Suppressor macrophage (primary cell): ENCODE measurements around the gene TGFBR3L.
A peak's percentile ranks its signal among the peaks of the same experiment; 100 is the strongest.

Source experiments
- DNase-seq, 4 experiments: peaks; one replicate each; pipeline ENCODE4 v3.0.0-alpha.2; 2020 to 2022

Gene TGFBR3L

GRCh38 chr19:7904074-7905020, 10.3 kb upstream of the TGFBR3L start:
- peak; percentile 60 to 84 (median 72) for DNase-seq

- DNase-seq = no peak
Observed at GRCh38 chr19:7905268-7905667, 9.4 kb upstream of the TGFBR3L start.

DNA sequence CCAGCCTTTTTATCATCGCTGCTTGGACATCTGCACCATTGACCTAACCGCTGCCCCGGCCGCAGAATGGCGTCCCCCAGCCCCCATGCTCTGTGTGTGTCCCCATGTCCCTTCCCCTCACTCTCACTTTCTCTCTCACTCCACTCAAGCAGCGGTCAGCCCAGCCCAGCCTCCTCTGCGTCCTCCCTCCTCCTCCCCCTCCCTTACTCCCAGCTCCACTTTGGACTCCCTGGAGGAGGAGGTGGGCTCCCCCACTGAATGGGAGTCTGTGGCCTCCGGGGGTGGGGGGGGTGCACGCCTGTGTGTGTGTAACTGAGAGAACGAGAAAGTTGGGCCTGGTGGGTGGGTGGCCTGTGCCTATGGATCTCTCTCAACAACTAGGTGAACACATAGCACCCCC, 8.8 kb upstream of the TGFBR3L start:
- no peak for DNase-seq

GRCh38 chr19:7907122-7907521, 7.5 kb upstream of the TGFBR3L start:
- DNase-seq = no peak

GRCh38 chr19:7907544-7907943, 7.1 kb upstream of the TGFBR3L start:
- no peak for DNase-seq

DNA sequence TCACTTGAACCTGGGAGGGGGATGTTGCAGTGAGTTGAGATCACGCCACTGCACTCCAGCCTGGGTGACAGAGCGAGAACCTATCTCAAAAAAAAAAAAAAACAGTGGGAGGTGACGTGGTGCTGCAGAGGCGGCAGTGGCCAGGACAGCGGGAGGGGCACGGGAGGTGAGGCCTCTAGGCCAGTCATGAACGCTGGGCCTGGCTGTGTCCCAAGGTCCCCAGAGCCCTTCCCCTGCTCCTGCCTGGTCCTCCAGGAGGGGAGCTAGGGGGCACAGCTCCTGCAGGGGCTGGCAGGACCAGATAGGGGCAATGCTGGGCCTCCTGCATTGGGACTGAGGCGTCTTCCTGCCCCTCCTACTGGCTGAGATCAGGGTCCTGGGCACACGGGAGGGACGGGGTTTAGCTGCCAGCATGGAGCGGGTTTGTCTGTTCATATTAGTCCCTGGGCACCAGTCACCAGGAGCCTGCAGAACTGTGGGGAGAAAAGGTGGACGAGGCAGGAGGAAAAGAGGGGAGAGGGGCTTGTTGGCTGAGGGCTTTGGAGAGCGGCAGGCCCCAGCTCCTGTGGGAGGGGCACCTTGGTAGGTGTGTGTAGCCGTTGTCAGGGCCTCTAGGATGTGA, 6.4 kb upstream of the TGFBR3L start:
- DNase-seq = no peak

GRCh38 chr19:7908742-7909461, 5.7 kb upstream of the TGFBR3L start:
- DNase-seq = no peak

- DNase-seq = no peak
Observed at GRCh38 chr19:7909471-7910067, 5.1 kb upstream of the TGFBR3L start.

GRCh38 chr19:7910321-7911161, 4.1 kb upstream of the TGFBR3L start:
- no peak for DNase-seq

DNA sequence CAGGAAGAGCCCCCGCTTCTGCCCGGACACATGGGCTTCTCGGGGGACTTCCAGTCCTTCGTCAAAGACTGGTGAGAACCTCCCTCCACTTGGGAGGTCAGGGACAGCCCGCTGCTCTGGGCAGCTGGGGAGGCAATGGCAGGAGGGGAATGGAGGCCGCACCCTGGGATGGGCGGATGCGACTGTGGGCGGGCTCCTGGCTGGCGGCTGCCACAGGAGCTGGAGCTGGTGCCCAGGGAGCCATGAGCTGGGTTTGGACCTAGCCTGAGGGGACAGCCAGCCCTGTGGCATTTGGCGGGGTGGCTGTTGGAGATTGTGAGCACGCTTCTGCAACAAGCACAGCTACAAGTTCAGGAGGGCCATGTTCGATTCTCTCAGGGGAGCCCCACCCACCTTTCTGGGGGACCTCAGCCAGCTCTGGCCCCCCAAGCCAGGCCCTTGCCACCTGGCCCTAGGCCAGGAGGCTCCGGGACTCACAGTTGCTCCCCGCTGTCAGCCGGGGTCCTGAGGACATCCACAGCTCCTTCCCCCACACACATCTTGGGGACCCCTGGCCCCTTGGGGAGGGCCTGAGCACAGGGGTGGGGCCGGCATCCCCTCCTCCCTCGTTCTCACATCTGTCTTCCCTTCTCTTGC, 3.0 kb upstream of the TGFBR3L start:
- no peak for DNase-seq

DNA sequence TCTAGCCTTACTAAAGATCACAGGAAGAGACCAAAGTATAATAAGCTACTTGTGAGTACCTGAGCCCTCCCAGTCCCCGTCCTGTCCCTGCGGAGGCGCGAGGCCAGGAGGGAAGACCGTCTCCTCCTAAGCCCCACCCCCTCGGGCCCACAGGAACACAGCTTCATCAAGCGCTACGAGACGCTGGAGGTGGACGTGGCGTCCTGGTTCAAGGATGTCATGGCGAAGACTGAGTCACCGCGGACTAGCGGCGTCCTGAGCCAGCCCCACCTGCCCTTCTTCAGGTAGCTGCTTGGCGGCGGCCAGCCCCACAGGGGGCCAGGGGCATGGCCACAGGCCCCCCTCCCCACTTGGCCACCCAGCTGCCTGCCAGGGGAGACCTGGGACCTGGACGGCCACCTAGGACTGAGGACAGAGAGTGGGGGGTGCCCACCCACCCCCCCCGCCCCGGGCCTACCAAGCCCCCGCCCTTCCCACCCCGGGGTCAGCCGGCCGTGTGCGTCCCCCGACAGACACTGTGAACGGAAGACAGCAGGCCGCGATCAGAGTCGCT, 2.4 kb upstream of the TGFBR3L start:
- no peak for DNase-seq

- DNase-seq = no peak
Observed at GRCh38 chr19:7912697-7913564, 1.7 kb upstream of the TGFBR3L start.

- no peak for DNase-seq
Observed at GRCh38 chr19:7913652-7914051, 978 bp upstream of the TGFBR3L start.

DNA sequence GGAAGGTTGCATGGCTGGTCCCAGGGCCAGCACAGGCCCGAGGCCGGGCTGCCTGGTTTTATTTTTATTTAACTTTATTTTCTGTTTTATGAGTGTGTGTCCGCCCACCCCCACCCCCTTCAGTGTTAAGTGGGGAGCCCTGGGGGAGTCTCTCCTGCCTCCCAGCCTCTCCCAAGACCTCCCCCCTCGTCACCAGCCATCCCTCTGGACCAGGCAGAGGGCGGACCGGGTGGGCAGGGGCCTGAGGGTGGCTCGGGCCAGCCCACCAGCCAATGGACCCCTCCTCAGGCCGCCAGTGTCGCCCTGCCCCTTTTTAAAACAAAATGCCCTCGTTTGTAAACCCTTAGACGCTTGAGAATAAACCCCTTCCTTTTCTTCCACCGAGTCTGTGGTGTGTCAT, 531 bp upstream of the TGFBR3L start:
- DNase-seq = no peak

DNA sequence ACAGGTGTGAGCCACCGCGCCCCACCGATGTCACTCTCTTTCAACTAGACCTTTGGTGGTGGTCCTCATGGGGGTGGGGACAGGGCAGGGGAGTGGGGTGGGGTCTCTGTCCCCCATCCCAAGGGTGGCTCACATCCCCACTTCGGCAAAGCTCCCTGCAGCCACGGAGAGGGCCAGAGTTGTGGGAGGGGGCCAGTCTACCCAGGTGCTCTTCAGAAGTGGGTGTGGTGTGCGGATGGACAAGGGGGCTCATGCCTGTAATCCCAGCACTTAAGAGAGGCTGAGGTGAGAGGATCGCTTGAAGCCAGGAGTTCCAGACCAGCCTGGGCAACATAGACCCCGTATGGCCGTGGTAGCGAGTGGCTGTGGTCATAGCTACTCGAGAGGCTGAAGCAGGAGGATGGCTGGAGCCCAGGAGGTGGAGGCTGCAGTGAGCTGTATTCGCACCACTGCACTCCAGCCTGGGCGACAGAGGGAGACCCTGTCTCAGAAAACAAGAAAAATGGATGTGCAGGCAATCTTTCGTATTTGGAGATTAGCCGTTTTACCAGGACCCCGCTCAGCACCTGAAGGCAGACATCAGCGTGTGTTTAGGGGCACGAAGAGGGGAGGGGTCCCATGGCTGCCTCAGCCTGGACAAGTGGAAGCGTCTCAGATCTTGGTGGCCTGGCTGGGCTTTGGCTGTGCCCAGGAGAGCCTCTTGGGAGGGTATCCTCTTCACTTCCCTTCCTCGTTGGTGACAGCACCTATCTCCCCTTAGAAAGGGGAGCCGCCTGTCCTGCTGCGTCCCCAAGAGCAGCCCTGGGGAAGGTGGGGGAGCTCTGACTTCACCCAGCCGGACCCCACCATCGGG, 846 bp downstream of the TGFBR3L start:
- no peak for DNase-seq

DNA sequence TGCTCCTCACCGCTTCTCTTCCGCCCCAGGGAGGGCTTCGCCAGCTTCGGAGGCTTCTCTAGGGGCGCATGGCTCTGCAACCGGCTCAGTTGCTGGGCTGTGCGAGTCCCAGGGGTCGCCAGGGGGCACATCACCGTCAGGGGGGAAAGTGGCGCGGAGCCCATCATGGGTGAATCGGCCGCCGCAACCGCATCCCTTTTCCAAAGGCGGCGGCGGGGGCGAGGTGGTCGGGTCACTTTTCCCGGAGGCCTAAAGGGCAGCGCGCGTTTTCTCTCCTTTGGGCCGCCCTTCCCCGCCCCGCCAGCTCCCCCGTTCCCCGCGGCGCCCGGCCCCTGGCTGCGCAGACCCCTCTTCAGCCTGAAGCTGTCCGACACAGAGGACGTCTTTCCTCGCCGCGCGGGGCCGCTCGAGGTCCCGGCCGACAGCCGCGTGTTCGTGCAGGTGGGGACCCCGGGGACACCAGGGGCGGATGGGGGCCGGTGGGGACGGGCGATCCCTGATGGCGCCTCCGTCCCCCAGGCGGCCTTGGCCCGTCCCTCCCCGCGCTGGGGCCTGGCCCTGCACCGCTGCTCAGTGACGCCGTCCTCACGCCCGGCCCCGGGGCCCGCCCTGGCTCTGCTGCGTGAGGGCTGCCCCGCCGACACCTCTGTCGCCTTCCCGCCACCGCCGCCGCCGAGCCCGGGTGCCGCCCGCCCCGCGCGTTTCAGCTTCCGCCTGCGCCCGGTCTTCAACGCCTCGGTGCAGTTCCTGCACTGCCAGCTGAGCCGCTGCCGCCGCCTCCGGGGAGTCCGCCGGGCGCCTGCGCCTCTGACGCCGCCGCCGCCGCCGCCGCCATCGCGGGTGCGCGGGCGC, 1.7 kb downstream of the TGFBR3L start:
- peak; percentile 47 to 86 (median 70) for DNase-seq

DNA sequence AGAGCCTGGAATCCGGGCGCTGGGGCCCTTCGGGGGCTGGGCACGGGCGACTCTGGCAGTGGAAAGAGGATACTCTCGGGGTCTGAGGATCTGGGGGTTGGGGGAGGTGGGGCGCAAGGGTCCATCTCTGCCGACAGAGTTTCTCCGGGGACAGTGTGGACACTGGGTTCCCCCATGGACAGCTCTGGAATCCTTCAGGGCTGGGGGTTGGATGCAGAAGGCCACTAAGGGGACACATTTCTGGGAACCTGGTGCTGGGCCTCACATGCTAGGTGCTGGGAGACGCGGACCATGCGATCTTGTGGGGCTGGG, 2.3 kb downstream of the TGFBR3L start:
- no peak for DNase-seq
